Activated T-cell treated with anti-CD3 and anti-CD28 coated beads, Interleukin-2, amount 50 U/mL, for 4 hours (primary cell): ENCODE data around the gene TAOK3. TPM values are rescaled to one million over a fixed set of nuclear protein-coding genes. Genes with fewer than 3 reads are reported as not detected.

ENCODE experiments used
- total RNA-seq, 3 donors: library from RNA; stranded (reverse); gene quantifications; one replicate each; pipeline ENCODE4 v1.2.1, GENCODE V29; 2021

Gene TAOK3
- total RNA-seq, 3 donors from 2014 or later = 39.8 to 46.5 (median 43.9) TPM

Other genes with a start within 250 kb of the TAOK3 start
- gene PEBP1, start 236.8 kb downstream of the TAOK3 start, total RNA-seq = 100 to 1,000 TPM; 144 to 194 (median 166) TPM
- 10 to 100 TPM; 20.5 to 22.8 (median 21.0) TPM for gene SUDS3, start 3.6 kb upstream of the TAOK3 start, total RNA-seq